ENCODE measurements around the gene PIP5K1C. TPM values are rescaled to one million over a fixed set of nuclear protein-coding genes. Genes with fewer than 3 reads are reported as not detected.

The PIP5K1C gene
- total and polyA plus RNA-seq, 7 donors = 8.7 to 22.4 (median 16.3) TPM

DNA sequence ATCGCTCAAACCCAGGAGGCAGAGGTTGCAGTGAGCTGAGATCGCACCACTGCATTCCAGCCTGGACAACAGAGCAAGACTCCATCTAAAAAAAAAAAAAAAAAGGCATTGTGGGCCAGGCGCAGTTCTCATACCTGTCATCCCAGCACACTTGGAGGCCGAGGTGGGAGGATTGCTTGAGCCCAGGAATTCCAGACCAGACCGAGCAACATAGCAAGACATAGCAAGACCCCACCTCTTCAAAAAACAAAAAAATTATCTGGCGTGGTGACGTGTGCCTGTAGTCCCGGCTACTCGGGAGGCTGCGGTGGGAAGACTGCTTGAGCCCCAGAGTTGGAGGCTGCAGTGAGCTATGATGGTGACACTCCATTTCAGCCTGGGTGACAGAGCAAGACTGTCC lies 18.0 kb downstream of the PIP5K1C start:
- Histone ChIP-seq H3K27ac (no peak overlapping the region), H3K4me3 (no peak overlapping the region), H3K9me3 (no peaks in the 10 kb centered on the region), H3K36me3 (ENCODE audit: insufficient read depth in 1 of 2, low read depth in 1 of 2) (no peaks in the 10 kb centered on the region), H3K27me3 (ENCODE audit: insufficient read depth in 3 of 3, low read length in 2 of 3) (no peaks in the 10 kb centered on the region), H3K4me1 (no peaks in the 10 kb centered on the region)
- intact Hi-C loops (cut with DNase I) = no loop called here
- no peak for ATAC-seq
- DNase-seq = no peak
- TF ChIP-seq, protein P1, sequence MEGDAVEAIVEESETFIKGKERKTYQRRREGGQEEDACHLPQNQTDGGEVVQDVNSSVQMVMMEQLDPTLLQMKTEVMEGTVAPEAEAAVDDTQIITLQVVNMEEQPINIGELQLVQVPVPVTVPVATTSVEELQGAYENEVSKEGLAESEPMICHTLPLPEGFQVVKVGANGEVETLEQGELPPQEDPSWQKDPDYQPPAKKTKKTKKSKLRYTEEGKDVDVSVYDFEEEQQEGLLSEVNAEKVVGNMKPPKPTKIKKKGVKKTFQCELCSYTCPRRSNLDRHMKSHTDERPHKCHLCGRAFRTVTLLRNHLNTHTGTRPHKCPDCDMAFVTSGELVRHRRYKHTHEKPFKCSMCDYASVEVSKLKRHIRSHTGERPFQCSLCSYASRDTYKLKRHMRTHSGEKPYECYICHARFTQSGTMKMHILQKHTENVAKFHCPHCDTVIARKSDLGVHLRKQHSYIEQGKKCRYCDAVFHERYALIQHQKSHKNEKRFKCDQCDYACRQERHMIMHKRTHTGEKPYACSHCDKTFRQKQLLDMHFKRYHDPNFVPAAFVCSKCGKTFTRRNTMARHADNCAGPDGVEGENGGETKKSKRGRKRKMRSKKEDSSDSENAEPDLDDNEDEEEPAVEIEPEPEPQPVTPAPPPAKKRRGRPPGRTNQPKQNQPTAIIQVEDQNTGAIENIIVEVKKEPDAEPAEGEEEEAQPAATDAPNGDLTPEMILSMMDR (IDR thresholded peaks at IDR 0.05) = no peak
- WGBS, 3 donors = 89 to 98% (median 97%) methylated on average over 10 of the region's 10 CpGs

- H3K4me1 ChIP-seq = no peaks in the 10 kb centered on the region
- no peaks in the 10 kb centered on the region for H3K9me3 ChIP-seq
- no peaks in the 10 kb centered on the region for H3K36me3 ChIP-seq (ENCODE audit: insufficient read depth in 1 of 2, low read depth in 1 of 2)
- TF ChIP-seq, protein P1 (IDR thresholded peaks at IDR 0.05) = no peak
- H3K27ac ChIP-seq = no peak overlapping the region
- DNase-seq (no peak), ATAC-seq (no peak)
- intact Hi-C loops (cut with DNase I) = no loop called here
- WGBS, 3 donors = 96 to 98% (median 97%) methylated on average over 11 to 12 of the region's 12 CpGs
- H3K27me3 ChIP-seq (ENCODE audit: insufficient read depth in 3 of 3, low read length in 2 of 3) = no peaks in the 10 kb centered on the region
- H3K4me3 ChIP-seq = no peak overlapping the region
Measured at GRCh38 chr19:3680939-3681338, 19.3 kb downstream of the PIP5K1C start.

DNA sequence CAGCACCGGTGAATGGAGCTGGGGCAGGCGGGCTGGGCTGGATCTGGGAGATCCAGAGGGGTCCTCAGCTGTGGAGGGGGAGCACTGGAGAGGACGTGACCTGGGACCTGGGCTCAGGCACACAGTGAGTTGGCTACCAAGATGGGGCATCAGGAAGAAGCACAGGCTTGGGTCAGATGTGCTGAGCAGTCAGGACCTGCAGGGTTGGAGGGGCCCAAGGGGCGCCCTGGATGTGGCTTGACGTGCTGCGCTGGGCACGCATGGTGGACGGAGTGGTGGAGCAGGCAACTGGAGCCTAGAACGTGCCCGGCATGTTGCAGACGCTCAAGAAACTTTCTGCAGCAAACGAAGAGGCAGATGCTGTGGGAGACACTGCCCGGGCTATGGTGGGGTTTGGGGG lies 20.7 kb downstream of the PIP5K1C start:
- no peak overlapping the region for H3K4me3 ChIP-seq
- ATAC-seq (no peak), DNase-seq (no peak)
- WGBS, 3 donors = 91 to 97% (median 95%) methylated on average over 13 of the region's 13 CpGs
- no peaks in the 10 kb centered on the region for H3K4me1 ChIP-seq
- no peaks in the 10 kb centered on the region for H3K27me3 ChIP-seq (ENCODE audit: insufficient read depth in 3 of 3, low read length in 2 of 3)
- no peaks in the 10 kb centered on the region for H3K36me3 ChIP-seq (ENCODE audit: insufficient read depth in 1 of 2, low read depth in 1 of 2)
- TF ChIP-seq, protein P1 (IDR thresholded peaks at IDR 0.05) = no peak
- no peak overlapping the region for H3K27ac ChIP-seq
- intact Hi-C loops (cut with DNase I) = no loop called here
- H3K9me3 ChIP-seq = no peaks in the 10 kb centered on the region

DNA sequence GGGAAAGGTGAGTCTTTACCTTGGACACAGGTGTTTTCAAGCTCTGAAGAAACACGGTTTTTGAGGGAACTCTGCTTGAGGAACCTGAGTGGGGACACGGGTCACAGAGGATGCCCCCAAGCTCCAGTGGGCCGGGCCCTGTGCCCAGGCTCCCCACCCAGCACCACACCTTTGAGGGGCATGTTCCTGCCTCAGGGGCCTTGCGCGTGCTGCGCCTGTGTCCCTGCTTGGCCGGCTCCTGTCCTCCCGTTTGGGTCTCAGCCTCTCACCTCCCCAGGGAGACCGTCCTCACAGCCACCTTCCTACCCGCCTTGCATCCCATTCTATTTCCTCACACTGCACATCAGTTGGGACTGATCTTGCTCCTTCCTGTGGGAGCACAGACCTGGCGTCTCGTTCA lies 21.1 kb downstream of the PIP5K1C start:
- Histone ChIP-seq H3K27ac (no peak overlapping the region), H3K36me3 (ENCODE audit: insufficient read depth in 1 of 2, low read depth in 1 of 2) (no peaks in the 10 kb centered on the region), H3K4me3 (no peak overlapping the region), H3K9me3 (no peaks in the 10 kb centered on the region), H3K27me3 (ENCODE audit: insufficient read depth in 3 of 3, low read length in 2 of 3) (no peaks in the 10 kb centered on the region), H3K4me1 (no peaks in the 10 kb centered on the region)
- WGBS, 3 donors = 86 to 89% (median 88%) methylated on average over 12 of the region's 12 CpGs
- intact Hi-C loops (cut with DNase I) = no loop called here
- ATAC-seq = no peak
- DNase-seq = no peak
- TF ChIP-seq, protein P1 (IDR thresholded peaks at IDR 0.05) = no peak

- ATAC-seq (no peak), DNase-seq (no peak)
- no peaks in the 10 kb centered on the region for H3K9me3 ChIP-seq
- no peaks in the 10 kb centered on the region for H3K27me3 ChIP-seq (ENCODE audit: insufficient read depth in 3 of 3, low read length in 2 of 3)
- intact Hi-C loops (cut with DNase I) = no loop called here
- TF ChIP-seq, protein P1 (IDR thresholded peaks at IDR 0.05) = no peak
- no peak overlapping the region for H3K27ac ChIP-seq
- no peak overlapping the region for H3K4me3 ChIP-seq
- 95 to 98% (median 96%) methylated on average over 3 of the region's 3 CpGs for WGBS, 3 donors
- no peaks in the 10 kb centered on the region for H3K36me3 ChIP-seq (ENCODE audit: insufficient read depth in 1 of 2, low read depth in 1 of 2)
- no peaks in the 10 kb centered on the region for H3K4me1 ChIP-seq
Measured at GRCh38 chr19:3678188-3678587, 22.1 kb downstream of the PIP5K1C start.
